Brain microvascular endothelial cell (primary cell): Measurements from ENCODE around the gene GPR160.

Experiments used
- DNase-seq: peaks from one replicate; pipeline ENCODE4 v3.0.0-alpha.2; 2020
- H3K27ac ChIP-seq: fragments of 250-450 bp; sonication (Bioruptor Pico); 2 replicates; pipeline ENCODE4 v1.5.1; 2020; ENCODE audit warnings: mild to moderate bottlenecking, moderate library complexity
- H3K27me3 ChIP-seq: fragments of 250-450 bp; sonication (Bioruptor Pico); replicated peaks from 2 replicates; pipeline ENCODE4 v1.5.1; 2020; ENCODE audit warnings: mild to moderate bottlenecking
- H3K36me3 ChIP-seq: fragments of 250-450 bp; sonication (Bioruptor Pico); replicated peaks from 2 replicates; pipeline ENCODE4 v1.5.1; 2020; ENCODE audit warnings: mild to moderate bottlenecking
- H3K4me3 ChIP-seq: 2 replicates; pipeline ENCODE4 v1.5.1; 2011; ENCODE audit warnings: low read depth, mild to moderate bottlenecking, control low read depth, low read length, moderate library complexity
- CTCF ChIP-seq: IDR thresholded peaks from 2 replicates; pipeline ENCODE4 v1.5.1; 2011; ENCODE audit warnings: low read depth, mild to moderate bottlenecking, moderate library complexity, low read length, control low read depth, inconsistent platforms; ENCODE audit errors: missing control alignments
- in situ Hi-C: cut with HindIII; loops from 2 replicates; pipeline ENCODE4 v1.10.0; 2017; ENCODE audit warnings: low sequenced_read_pairs, low pct_ligation_motif_present

The GPR160 gene

GRCh38 chr3:169998668-169999131 is 39.1 kb upstream of the GPR160 start:
- no peak for TF ChIP-seq CTCF
- peak; percentile 85 for DNase-seq
- Histone ChIP-seq H3K27ac (peak overlapping the region; percentile 42), H3K27me3 (no peaks in the 10 kb centered on the region), H3K36me3 (peaks cover 3% of the 10 kb centered on the region), H3K4me3 (no peak overlapping the region)
- in situ Hi-C loops: no loop called here

GRCh38 chr3:169999433-169999832 is 38.4 kb upstream of the GPR160 start:
- in situ Hi-C loops: no loop called here
- Histone ChIP-seq H3K27ac (no peak overlapping the region), H3K27me3 (no peaks in the 10 kb centered on the region), H3K36me3 (peaks cover 3% of the 10 kb centered on the region), H3K4me3 (no peak overlapping the region)
- TF ChIP-seq CTCF: no peak
- no peak for DNase-seq

- H3K27ac ChIP-seq: no peak overlapping the region
- peaks cover 3% of the 10 kb centered on the region for H3K36me3 ChIP-seq
- no peak overlapping the region for H3K4me3 ChIP-seq
- no peak for DNase-seq
- no peak for TF ChIP-seq CTCF
- in situ Hi-C loops: no loop called here
- no peaks in the 10 kb centered on the region for H3K27me3 ChIP-seq
Observed at GRCh38 chr3:170000051-170000450, 37.7 kb upstream of the GPR160 start.

GRCh38 chr3:170002231-170002630 is 35.6 kb upstream of the GPR160 start:
- TF ChIP-seq CTCF: no peak
- no peak overlapping the region for H3K27ac ChIP-seq
- H3K36me3 ChIP-seq: no peaks in the 10 kb centered on the region
- no peaks in the 10 kb centered on the region for H3K27me3 ChIP-seq
- in situ Hi-C loops: no loop called here
- DNase-seq: no peak
- no peak overlapping the region for H3K4me3 ChIP-seq

- no peak overlapping the region for H3K4me3 ChIP-seq
- no peaks in the 10 kb centered on the region for H3K27me3 ChIP-seq
- no peak overlapping the region for H3K27ac ChIP-seq
- no peak for DNase-seq
- no peak for TF ChIP-seq CTCF
- H3K36me3 ChIP-seq: no peaks in the 10 kb centered on the region
- in situ Hi-C loops: no loop called here
Observed at GRCh38 chr3:170002879-170003278, 34.9 kb upstream of the GPR160 start.

GRCh38 chr3:170003881-170004356 is 33.9 kb upstream of the GPR160 start:
- no peak overlapping the region for H3K4me3 ChIP-seq
- no peaks in the 10 kb centered on the region for H3K36me3 ChIP-seq
- in situ Hi-C loops: no loop called here

More at GRCh38 chr3:170003881-170004356, 33.9 kb upstream of the GPR160 start:
- DNase-seq: no peak
- TF ChIP-seq CTCF: no peak
- no peak overlapping the region for H3K27ac ChIP-seq
- H3K27me3 ChIP-seq: no peaks in the 10 kb centered on the region
